ENCODE results near the gene PLEKHM2.

Gene PLEKHM2

DNA sequence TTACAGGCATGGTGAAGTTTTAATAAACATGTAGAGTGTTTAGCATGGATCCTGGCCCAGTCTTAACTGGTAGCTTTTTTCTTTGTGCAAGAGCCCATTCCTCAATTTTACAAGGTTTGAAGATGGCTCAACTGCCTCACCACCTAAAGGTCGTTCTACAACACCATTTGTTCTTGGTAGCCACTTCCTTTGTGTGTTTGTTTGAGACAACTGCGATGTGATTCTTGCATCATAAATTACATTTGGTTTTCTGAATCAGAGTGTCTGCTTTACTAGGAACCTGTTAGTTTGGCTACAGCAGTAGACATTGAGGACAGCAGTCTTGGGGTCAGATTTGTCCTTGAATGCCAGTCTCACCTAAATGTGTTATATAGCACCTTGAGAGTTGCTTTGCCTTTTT lies 3.3 kb downstream of the PLEKHM2 start:
- ATAC-seq (ENCODE audit: low read depth) (no peak), DNase-seq (ENCODE audit: low spot score) (no peak)
- no peaks in the 10 kb centered on the region for H3K9me3 ChIP-seq (ENCODE audit: severe bottlenecking)
- no peaks in the 10 kb centered on the region for H3K27me3 ChIP-seq (ENCODE audit: insufficient read depth, poor library complexity, severe bottlenecking)
- no peak overlapping the region for H3K27ac ChIP-seq (ENCODE audit: poor library complexity, severe bottlenecking)
- TF ChIP-seq, protein P1, sequence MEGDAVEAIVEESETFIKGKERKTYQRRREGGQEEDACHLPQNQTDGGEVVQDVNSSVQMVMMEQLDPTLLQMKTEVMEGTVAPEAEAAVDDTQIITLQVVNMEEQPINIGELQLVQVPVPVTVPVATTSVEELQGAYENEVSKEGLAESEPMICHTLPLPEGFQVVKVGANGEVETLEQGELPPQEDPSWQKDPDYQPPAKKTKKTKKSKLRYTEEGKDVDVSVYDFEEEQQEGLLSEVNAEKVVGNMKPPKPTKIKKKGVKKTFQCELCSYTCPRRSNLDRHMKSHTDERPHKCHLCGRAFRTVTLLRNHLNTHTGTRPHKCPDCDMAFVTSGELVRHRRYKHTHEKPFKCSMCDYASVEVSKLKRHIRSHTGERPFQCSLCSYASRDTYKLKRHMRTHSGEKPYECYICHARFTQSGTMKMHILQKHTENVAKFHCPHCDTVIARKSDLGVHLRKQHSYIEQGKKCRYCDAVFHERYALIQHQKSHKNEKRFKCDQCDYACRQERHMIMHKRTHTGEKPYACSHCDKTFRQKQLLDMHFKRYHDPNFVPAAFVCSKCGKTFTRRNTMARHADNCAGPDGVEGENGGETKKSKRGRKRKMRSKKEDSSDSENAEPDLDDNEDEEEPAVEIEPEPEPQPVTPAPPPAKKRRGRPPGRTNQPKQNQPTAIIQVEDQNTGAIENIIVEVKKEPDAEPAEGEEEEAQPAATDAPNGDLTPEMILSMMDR (IDR thresholded peaks at IDR 0.05; ENCODE audit: poor library complexity, severe bottlenecking), result no peak
- peaks cover 3% of the 10 kb centered on the region for H3K4me1 ChIP-seq (ENCODE audit: insufficient read depth, poor library complexity, severe bottlenecking)
- no peak overlapping the region for H3K4me3 ChIP-seq (ENCODE audit: severe bottlenecking)
- H3K36me3 ChIP-seq (ENCODE audit: low read depth), result no peaks in the 10 kb centered on the region; the same call in 1 of the 2 replicates

DNA sequence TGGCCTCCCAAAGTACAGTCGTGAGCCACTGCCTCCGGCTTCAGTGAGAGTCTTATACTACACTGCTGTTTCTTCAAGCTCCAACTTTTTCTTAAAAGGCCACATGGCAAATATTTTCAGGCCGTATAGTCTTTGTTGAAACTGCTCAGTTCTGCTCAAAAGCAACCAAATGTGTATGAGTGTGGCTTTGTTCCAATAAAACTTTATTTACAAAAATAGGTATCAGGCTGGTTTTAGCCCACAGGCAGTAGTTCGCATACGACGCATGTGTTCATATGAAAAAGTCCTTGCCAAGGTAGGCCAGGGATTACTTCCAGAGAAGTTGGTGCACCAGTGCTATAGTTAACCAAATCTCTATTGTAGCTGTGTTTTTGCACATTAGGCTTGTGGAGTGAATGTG lies 6.2 kb downstream of the PLEKHM2 start:
- Histone ChIP-seq H3K36me3 (ENCODE audit: low read depth) (no peaks in the 10 kb centered on the region; the same call in 1 of the 2 replicates), H3K27me3 (ENCODE audit: insufficient read depth, poor library complexity, severe bottlenecking) (no peaks in the 10 kb centered on the region), H3K4me1 (ENCODE audit: insufficient read depth, poor library complexity, severe bottlenecking) (peaks cover 3% of the 10 kb centered on the region), H3K9me3 (ENCODE audit: severe bottlenecking) (no peaks in the 10 kb centered on the region), H3K27ac (ENCODE audit: poor library complexity, severe bottlenecking) (no peak overlapping the region), H3K4me3 (ENCODE audit: severe bottlenecking) (no peak overlapping the region)
- TF ChIP-seq, protein P1 (IDR thresholded peaks at IDR 0.05; ENCODE audit: poor library complexity, severe bottlenecking), result no peak
- ATAC-seq (ENCODE audit: low read depth), result no peak
- no peak for DNase-seq (ENCODE audit: low spot score)

DNA sequence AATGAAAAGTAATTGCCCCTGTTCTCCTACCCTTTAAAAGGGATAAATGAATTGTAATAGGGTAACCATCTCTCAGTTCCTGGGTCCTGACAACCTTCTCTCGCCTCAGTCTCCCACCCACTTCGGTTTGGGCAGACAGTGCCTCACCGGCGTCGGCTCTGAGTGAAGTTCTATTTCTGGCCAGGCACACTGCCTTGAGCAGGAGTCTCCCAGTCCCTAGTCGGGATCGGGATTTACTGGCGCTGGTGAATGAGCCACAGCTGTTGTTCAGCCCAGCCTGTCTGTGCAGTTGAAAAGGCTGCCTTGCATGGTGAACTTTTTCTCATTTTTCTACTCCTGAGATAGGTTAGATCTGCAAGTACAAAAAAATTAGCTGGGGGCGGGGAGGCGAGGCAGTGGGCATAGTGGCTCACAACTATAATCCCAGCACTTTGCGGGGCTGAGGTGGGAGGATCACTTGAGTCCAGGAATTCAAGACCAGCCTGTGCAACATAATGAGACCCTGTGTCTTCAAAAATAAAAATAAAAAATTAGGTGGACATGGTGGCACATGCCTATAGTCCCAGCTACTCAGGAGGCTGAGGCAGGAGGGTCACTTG lies 7.4 kb downstream of the PLEKHM2 start:
- Histone ChIP-seq H3K9me3 (ENCODE audit: severe bottlenecking) (no peaks in the 10 kb centered on the region), H3K36me3 (ENCODE audit: low read depth) (peaks cover 4% of the 10 kb centered on the region; the same call in 1 of the 2 replicates), H3K4me3 (ENCODE audit: severe bottlenecking) (no peak overlapping the region), H3K27ac (ENCODE audit: poor library complexity, severe bottlenecking) (no peak overlapping the region), H3K4me1 (ENCODE audit: insufficient read depth, poor library complexity, severe bottlenecking) (no peaks in the 10 kb centered on the region), H3K27me3 (ENCODE audit: insufficient read depth, poor library complexity, severe bottlenecking) (no peaks in the 10 kb centered on the region)
- ATAC-seq (ENCODE audit: low read depth) (no peak), DNase-seq (ENCODE audit: low spot score) (no peak)
- TF ChIP-seq, protein P1 (IDR thresholded peaks at IDR 0.05; ENCODE audit: poor library complexity, severe bottlenecking), result no peak

DNA sequence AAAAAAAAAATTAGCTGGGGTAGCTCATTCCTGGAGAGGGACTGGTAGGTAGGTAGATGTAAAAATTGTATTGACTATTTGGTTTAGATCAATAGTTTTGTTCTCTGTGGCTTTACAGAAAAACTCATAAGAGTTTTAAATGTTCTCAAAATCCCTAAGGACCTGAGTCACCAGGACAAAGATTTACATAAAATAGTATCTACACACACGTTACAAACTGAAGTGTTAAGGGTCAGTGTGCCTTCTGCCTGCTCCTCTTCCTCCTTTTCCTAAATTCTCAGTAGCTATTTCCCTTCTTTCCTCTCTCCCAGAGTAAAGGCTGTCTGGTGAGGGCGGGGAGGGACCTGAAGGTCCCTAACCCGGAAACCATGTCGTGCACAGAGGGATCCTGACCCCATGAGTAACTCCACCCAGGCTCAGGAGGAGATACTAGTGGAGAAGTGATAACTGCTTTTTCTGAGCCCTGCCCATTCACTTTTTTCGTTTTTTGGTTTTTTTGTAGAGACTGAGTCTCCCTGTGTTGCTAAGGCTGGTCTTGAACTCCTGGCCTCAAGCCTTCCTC lies 8.1 kb downstream of the PLEKHM2 start:
- no peak for DNase-seq (ENCODE audit: low spot score)
- TF ChIP-seq, protein P1 (IDR thresholded peaks at IDR 0.05; ENCODE audit: poor library complexity, severe bottlenecking), result no peak
- no peak overlapping the region for H3K4me3 ChIP-seq (ENCODE audit: severe bottlenecking)
- no peaks in the 10 kb centered on the region for H3K9me3 ChIP-seq (ENCODE audit: severe bottlenecking)
- no peak overlapping the region for H3K27ac ChIP-seq (ENCODE audit: poor library complexity, severe bottlenecking)
- H3K27me3 ChIP-seq (ENCODE audit: insufficient read depth, poor library complexity, severe bottlenecking), result no peaks in the 10 kb centered on the region
- no peak for ATAC-seq (ENCODE audit: low read depth)
- H3K4me1 ChIP-seq (ENCODE audit: insufficient read depth, poor library complexity, severe bottlenecking), result no peaks in the 10 kb centered on the region
- peaks cover 8% of the 10 kb centered on the region; the same call in 1 of the 2 replicates for H3K36me3 ChIP-seq (ENCODE audit: low read depth)

DNA sequence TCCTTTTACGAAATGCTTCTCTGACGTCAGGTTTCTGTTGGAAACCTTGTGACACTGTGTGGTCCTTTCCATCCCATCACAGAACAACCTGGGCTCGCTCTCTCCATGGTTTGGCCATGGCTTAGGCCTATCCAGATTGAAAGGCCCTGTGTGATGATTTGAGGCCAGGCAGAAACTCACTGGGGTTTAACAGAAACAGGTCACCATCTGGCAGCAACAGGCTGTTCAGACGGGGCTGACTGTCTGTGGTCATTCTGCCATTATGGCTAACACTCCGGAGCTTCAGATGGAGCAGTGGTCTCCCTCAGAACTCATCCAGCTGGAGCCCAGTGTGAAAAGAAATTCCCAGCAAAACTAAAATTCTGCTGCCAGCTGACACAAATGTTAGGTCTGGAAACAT lies 9.3 kb downstream of the PLEKHM2 start:
- Histone ChIP-seq H3K27me3 (ENCODE audit: insufficient read depth, poor library complexity, severe bottlenecking) (no peaks in the 10 kb centered on the region), H3K27ac (ENCODE audit: poor library complexity, severe bottlenecking) (no peak overlapping the region), H3K4me3 (ENCODE audit: severe bottlenecking) (no peak overlapping the region), H3K9me3 (ENCODE audit: severe bottlenecking) (no peaks in the 10 kb centered on the region), H3K36me3 (ENCODE audit: low read depth) (peaks cover 8% of the 10 kb centered on the region; the same call in 1 of the 2 replicates), H3K4me1 (ENCODE audit: insufficient read depth, poor library complexity, severe bottlenecking) (no peaks in the 10 kb centered on the region)
- DNase-seq (ENCODE audit: low spot score) (no peak), ATAC-seq (ENCODE audit: low read depth) (no peak)
- TF ChIP-seq, protein P1 (IDR thresholded peaks at IDR 0.05; ENCODE audit: poor library complexity, severe bottlenecking), result no peak
